GM18502 (cell line): ENCODE results near the gene ANKRD53.

ENCODE experiments used
- ATAC-seq: cut with Tn5 transposase; IDR thresholded peaks from one replicate; pipeline ENCODE4 v1.9.1; 2021; ENCODE audit warnings: mild to moderate bottlenecking; ENCODE audit not compliant: unreplicated experiment, poor library complexity

Gene ANKRD53

DNA sequence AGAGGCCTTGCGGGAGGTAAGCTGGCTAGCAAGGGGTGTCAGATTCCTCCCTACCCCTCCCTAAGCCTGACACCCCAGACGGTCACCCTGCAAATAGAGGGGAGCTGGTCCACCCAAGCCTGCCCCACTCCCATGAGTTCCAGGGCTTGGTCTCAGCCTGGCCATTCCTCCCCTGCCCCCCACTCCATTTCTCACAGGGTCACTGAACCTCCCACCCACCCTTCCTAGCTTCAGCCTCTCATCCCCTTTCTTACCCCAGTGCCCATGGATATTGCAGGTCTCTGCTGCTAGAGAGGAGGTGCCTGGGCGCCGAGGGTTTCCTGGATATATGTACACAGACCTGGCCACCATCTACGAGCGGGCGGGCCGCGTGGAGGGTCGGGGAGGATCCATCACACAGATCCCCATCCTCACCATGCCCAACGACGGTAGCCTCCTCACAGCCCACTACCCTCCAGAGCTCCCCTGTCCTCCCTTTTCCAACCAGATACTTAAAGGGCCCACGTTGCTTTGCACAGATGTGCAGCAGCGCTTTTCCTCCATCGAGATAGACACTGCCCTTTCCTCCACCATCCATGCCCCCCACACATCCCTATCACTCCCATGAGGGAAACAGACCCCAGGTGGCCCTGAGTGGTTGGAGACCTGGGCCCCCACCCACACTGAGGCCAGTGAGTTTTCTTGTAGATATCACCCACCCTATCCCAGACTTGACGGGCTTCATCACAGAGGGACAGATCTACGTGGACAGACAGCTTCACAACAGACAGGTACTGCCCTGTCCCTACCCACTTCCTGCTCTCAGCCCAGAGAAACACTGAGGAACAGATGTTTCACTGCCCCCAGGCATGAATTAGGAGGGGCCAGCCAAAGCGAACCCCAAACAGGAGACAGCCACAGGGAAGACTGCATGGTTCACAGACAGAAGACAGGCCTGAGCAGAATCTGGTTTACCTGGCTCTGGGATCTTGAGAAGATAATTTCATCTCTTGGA lies 15.2 kb upstream of the ANKRD53 start:
- ATAC-seq = no peak

DNA sequence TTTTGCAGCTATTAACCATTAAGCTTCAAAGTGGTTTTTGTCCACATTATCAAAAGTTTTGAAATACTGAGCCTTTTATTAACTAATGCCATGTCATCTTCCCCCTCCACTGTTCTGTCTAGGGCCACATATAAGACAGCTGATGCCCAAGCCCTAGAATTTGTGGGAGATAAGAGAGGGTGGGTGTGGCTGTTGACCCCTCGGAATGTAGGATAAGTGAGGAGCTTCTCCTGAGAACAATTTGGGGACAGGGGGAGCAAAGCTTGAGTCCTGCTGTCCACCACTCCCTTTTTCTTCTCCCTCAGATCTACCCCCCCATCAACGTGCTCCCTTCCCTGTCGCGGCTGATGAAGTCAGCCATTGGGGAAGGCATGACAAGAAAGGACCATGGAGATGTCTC lies 14.3 kb upstream of the ANKRD53 start:
- no peak for ATAC-seq

DNA sequence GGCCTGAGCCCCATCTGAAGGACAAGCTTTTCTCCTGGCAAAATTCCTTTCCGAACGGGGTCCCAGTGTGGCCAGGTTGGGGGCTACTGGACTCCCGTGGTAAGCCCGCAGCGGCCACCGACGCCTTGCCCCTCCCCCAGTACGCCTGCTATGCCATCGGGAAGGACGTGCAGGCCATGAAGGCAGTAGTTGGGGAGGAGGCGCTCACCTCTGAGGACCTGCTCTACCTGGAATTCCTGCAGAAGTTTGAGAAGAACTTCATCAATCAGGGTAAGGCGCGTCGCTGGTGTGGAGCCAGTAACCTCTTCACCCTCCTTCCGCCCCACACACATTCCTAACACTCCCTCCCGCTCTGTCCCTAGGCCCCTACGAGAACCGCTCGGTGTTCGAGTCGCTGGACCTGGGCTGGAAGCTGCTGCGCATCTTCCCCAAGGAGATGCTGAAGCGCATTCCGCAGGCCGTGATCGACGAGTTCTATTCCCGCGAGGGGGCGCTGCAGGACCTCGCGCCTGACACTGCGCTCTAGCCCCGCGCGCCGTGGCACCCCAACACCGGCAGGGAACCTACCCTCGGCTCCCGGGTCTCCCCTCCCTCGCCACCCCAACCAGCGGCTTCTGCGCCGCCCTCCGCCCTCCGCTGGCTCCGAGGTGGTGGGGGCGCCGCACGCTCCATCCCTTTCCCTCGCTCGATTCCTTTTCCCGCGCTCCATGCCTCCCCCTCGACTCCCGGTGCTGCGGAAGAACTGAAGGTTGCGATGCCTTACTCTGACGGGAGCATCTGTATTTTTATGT lies 13.6 kb upstream of the ANKRD53 start:
- peak; percentile 91 for ATAC-seq

DNA sequence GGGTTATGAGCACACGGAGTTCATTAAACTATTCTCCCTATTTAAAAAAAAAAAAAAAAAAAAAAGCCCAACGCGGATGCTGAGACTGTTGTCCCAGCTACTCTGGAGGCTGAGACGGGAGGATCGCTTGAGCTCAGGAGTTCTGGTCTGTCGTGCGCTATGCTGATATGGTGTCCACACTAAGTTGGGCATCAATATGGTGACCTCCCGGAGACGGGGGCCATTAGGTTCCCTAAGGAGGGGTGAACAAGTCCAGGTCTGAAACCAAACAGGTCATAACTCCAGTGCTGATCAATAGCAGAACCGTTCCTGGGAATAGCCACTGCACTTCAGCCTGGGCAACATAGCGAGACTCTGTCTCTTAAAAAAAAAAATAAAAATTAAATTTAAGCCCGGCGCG lies 12.9 kb upstream of the ANKRD53 start:
- no peak for ATAC-seq

DNA sequence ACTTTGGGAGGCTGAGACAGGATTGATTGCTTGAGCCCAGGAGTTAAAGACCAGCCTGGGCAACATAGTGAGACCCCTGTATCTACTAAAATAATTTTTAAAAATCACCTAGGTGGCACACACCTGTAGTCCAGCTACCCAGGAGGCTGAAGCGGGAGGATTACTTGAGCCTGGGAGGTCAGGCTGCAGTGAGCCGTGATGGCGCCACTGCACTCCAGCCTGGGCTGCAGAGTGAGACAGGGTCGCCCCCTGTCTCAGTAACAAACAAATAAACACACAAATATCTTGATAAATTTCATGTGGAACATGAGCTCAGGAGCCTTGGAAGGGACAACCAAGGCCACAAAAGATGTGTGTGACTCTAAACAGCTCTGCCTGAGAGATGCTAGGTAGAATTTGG lies 11.7 kb upstream of the ANKRD53 start:
- no peak for ATAC-seq

DNA sequence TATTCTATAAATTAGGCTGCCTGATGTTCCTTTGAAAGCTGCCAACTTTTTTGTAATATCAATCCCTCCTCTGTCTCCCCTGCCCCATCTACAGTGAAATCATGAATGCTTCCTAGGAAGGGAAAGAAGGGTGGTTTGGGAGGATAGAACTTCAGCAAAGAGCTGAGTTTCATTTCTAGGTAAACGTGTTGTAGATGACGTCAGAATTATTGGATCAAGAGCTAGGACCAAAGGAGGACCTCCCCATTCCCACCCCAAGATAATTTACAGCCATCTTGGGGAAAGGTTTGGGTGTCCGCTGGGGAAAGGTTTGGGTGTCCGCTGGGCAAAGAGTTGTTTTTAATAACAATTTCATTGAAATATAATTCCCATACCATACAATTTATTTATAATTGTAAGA lies 11.2 kb upstream of the ANKRD53 start:
- no peak for ATAC-seq

DNA sequence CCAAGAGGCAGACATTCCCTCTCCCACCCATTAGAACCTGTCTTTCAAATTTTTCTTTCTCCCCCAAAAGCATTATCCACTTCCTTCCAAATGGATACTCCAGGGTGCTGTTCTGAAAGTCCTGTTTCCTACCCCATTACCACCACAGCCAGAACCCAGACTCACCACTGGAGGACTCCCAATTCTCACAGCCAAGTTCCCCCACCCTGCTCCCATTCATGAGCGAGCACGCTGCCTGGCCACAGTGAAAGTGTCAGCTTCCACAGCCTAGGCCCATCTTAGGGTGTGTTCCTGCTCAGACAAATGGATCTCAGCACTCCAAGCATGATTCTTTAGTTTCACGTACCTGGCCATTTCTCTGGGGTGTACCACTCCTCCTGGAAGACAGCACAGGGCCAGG lies 3.8 kb upstream of the ANKRD53 start:
- no peak for ATAC-seq

DNA sequence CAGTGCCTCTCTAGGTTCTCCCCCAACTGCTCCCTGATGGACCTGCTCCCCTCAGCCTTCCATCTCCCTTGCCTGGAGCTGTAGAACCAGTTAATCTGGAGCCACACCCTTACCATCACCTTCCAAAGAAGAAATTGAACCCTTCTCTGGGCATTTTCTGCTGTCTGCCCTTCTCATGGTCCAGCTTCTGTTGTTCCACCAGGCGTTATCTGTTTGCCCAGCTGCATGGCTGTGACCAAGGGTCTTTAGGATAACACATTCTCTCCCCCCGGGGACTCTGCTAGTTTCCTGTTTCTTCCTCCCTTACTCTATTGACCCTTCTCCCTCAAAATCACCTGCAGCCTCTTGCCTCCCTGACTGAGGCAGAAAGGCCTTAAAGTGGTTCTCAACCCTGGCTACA lies 3.2 kb upstream of the ANKRD53 start:
- no peak for ATAC-seq

DNA sequence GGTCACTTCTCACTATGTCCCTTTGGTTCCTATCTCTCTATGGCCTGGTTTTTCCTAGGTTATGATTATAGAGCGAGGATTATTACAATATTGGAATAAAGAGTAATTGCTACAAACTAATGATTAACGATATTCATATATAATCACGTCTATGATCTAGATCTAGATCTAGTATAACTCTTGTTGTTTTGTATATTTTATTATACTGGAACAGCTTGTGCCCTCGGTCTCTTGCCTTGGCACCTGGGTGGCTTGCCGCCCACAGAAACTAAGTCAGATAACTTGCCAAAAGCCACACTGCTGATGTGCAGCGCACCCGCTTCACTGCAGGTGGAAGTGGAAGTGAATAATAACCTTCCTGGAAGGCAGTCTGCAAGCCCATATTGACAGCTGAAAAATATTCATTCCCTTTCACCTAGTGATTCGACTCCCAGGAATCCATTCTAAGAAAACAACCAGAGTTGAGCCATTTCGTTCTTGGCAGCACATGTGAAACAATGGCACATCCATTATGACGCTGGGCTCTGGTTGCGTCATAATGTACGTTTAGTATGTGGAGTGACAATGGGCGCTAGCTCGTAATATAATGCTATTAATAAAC lies 725 bp upstream of the ANKRD53 start:
- no peak for ATAC-seq

DNA sequence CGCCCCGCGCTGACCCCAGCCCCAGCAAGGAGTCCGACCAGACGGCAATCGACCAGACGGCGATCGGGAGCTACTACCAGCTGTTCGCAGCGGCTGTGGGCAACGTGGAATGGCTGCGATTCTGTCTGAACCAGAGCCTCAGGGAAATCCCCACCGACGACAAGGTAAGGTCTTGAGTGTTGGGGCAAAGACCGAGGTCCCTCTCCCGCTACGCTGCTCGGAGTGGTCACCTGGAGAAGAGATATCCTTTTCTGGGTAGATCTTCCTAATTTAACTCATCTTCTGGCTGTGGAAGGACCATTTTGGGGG lies 704 bp downstream of the ANKRD53 start:
- ATAC-seq = no peak

DNA sequence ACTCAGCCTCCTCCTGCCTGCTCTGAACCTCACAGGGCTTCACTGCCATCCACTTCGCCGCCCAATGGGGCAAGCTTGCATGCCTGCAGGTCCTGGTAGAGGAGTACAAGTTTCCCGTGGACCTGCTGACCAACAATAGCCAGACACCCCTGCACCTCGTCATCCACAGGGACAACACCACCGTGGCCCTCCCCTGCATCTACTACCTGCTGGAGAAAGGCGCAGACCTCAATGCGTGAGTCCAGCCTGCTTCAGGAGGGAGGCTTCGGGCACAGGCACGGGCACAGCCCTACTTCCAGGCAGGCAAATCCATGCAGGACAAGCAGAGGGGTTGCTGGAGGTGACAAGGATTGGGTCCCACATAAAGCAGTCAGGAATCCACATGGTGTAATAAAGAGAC lies 1.2 kb downstream of the ANKRD53 start:
- no peak for ATAC-seq

DNA sequence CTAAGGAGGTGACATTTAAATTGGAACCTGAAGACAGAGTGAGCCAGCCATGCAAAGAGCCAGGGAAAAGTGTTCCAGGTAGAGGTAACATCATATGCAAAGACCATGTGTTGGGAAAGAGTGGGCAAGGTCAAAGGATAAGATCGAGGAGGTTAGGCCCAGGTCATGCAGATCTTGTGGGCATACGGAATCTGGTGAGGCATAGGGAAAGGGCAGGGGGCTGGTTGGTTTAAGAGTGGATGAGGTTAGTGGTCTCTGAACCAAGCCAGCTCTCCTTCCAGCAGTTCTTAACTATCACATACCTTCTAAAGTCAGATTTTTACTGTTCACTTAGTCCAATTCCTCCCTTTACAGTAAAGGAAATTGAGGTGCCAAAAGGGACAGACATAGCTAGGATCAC lies 3.0 kb downstream of the ANKRD53 start:
- no peak for ATAC-seq

DNA sequence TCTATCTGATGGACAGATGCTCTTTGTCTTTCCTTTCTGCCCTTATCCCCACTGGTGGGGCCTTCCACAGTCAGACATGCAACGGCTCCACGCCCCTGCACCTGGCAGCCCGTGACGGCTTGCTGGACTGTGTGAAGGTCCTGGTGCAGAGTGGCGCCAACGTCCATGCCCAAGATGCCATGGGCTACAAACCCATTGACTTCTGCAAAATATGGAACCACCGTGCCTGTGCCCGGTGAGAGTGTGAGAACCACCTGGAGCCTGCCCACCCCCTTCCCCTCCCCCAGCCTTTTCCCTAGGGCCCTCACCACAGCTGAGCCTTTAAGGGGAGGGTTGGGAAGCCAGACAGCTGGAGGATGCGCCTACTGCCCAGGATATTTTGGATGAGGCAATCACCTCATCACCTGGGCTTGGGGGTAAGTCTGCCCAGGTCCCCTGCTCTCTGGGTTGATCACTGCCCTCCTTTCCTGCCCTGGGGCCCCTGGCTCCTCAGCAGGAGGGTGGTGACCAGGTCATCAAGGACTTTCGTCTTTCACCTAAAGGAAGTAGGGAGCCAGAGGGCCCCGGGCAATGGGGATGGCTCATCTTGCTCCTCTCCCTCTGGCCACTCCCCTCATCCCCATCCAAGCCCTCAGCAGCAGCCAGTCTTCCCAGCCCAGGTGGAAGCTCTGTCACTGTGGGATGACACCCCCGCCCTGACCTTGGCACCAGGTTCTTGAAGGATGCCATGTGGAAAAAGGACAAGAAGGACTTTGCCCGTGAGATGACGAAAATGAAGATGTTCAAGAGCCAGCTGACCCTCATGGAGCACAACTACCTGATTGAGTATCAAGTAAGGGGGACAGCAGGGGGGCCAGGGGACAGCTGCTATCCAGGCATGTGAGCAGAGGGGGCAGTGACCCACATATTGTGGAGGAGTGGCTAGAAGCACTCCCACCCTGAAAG lies 3.7 kb downstream of the ANKRD53 start:
- ATAC-seq = no peak

DNA sequence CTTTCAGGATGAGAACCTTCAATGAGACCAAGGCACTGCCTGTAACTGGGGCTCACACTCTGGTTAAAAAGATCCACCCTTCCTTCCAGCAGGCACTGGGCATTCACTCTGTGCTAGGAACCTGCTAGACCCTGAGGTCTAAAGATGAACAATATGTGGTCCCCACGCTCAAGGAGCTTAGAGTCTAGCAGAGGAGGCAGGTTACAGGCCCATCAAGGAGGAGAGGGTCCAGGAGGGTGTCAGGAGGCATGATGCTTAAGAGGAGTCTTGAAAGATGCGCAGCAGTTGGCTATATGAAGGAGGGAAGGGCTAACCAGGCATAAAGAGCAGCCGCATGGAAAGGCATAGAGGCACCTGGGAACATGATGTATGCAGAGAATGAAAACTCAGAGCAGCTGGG lies 4.5 kb downstream of the ANKRD53 start:
- no peak for ATAC-seq

DNA sequence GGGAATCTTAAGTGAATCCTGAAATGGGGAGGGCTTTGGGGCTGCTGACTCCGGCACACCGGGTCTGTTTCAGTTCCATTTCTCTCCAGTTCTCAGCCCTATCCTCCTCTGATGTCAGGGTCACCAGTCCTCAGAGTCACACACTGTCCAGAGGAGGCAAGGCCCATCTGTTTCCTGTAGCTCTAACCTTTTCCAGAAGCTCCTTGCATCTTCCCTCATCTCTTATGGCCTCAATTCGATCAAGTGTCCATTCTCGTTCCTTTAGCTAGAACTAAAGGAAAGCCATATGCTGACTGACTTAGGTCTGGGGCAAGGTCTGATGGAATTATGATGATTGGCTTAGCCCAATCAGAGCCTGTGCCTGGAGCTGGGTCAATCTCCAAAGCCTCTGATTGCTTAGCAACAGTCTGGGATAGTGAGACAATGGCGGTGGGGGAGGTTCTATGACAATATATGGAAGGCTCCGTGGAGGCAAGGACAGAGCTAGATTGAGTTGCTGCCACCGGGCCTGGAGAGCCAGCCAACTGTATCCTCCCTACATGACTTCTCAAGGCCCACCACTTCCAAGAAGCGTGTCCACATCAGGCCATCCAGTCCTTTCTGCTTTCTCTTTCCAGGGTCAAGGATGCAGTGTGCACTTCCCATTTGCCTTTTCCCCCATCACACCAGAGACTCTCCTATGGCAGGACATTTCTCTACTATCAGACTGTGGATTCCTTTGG lies 5.2 kb downstream of the ANKRD53 start:
- no peak for ATAC-seq

DNA sequence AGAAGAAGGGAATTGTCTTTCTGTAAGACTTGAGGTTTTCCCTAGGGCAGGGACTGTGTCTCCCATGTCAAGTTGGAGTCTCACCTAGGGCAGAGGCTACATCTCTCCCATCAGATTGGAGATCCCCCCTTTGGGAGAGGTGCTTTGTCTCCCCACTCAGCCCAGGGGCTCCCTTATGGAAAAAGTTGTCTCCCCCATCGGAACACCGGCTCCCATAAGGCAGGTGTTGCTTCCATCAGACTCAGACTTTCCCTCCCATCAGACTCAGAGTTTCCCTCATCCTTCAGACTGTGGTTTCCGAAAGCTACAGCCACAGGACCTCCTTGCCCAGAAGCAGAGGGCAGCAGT lies 5.8 kb downstream of the ANKRD53 start:
- no peak for ATAC-seq

DNA sequence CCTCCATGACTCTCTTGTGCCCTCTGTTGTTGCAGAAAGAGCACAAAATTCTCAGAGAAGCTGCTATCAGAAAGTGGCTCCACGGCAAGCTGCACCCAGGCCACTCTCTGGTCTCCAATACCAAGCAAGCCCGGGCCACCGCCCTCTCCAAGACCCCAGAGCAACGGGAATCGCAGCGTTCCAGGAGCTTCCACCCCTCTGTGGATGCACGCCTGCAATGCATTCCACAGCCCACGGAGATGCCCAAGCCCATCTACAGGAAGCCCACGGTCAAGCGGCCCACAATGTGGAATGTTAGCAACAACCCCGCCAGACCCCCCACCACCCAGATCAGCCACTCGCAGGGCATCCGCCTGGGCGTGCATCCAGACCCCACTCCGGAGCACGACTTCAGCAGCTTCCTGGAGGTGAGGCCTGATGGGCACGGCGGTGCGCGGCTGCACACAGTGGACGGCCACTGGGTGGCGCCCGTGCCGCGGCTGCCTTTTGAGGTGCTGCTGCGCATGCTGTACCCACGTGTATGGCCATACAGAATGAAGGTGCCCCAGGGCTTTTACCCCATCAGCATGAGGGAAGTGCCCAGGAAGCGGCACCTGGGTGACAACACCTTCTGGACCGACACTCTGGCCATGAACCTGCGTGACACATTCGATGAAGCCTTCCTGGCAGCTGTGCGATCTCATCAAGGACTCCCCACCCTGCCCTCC lies 6.3 kb downstream of the ANKRD53 start:
- ATAC-seq = peak; percentile 97

DNA sequence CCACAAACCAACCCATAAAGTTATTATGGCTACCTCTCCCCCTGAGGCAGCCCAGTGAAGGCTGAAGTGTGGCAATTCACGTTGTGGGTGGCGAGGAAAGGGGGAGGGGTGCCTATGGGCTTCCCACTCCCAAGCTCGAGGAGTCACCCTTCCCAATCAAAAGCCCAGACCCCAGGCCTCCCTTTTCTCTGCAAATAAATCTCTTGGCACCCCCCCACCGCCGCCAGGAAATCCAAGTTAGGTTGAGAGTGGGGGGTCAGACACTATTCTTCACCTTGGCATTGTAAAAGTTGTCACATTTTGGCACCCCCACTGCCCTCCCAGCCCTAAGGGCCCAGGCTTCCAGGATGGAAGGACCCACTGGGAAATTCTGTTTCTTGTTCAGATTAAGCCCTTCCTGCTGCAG lies 6.9 kb downstream of the ANKRD53 start:
- no peak for ATAC-seq

DNA sequence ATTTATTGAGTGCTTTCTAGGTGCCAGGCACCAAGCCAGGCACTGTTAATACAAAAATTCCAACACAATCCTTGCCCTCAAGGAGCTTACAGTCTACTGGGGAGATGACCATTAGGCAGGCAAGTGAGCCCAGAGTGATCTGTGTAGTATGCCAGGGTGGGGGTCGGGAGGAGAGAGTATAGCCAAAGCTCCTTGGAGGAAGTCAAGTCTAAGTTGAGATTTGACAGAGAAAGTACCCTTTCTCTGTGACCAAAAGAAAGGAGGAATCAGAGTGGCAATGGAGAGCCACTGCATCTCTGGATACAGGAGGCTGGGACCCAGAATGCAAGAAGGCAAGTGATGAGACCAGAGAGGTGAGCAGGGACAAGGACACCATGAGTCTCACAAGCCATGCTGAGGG lies 7.5 kb downstream of the ANKRD53 start:
- no peak for ATAC-seq
